22Rv1 (cell line): ENCODE results near the gene EPN2.

ENCODE experiments used
- H3K27ac ChIP-seq: fragments of 450-650 bp; 2 replicates; pipeline ENCODE4 v1.5.1; 2017
- ZFX ChIP-seq: fragments of 450-650 bp; IDR thresholded peaks from 2 replicates; pipeline ENCODE4 v1.6.1; 2017; ENCODE audit warnings: antibody characterized with exemption, borderline replicate concordance
- TF ChIP-seq, protein P1 (sequence below): fragments of 450-650 bp; IDR thresholded peaks from 2 replicates; pipeline ENCODE4 v1.5.1; 2017; ENCODE audit warnings: mild to moderate bottlenecking

EPN2 gene

DNA sequence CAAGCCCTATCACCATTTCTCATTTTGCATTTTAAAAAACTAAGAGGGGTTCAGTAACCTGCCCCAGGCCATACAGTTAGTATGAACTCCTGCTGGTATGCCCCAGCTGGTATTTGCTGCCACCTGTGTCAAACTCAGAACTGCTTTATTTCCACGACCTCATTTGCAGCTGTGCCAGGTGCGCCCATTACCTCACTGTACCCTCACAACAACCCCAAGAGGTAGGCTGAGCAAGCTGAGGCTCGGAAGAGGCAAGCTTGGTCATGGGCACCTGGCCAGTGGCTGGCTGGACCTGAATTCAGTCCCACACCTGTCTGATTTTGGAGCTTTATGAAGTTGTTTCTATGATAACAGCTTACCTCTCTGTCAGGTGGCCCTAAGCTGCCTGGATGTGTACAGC lies 7.6 kb downstream of the EPN2 start:
- no peak overlapping the region for H3K27ac ChIP-seq
- no peak for TF ChIP-seq ZFX
- TF ChIP-seq, protein P1, sequence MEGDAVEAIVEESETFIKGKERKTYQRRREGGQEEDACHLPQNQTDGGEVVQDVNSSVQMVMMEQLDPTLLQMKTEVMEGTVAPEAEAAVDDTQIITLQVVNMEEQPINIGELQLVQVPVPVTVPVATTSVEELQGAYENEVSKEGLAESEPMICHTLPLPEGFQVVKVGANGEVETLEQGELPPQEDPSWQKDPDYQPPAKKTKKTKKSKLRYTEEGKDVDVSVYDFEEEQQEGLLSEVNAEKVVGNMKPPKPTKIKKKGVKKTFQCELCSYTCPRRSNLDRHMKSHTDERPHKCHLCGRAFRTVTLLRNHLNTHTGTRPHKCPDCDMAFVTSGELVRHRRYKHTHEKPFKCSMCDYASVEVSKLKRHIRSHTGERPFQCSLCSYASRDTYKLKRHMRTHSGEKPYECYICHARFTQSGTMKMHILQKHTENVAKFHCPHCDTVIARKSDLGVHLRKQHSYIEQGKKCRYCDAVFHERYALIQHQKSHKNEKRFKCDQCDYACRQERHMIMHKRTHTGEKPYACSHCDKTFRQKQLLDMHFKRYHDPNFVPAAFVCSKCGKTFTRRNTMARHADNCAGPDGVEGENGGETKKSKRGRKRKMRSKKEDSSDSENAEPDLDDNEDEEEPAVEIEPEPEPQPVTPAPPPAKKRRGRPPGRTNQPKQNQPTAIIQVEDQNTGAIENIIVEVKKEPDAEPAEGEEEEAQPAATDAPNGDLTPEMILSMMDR: no peak

- H3K27ac ChIP-seq: peak overlapping the region; percentile 78
- TF ChIP-seq, protein P1: no peak
- no peak for TF ChIP-seq ZFX
Measured at GRCh38 chr17:19247473-19247872, 10.3 kb downstream of the EPN2 start.

DNA sequence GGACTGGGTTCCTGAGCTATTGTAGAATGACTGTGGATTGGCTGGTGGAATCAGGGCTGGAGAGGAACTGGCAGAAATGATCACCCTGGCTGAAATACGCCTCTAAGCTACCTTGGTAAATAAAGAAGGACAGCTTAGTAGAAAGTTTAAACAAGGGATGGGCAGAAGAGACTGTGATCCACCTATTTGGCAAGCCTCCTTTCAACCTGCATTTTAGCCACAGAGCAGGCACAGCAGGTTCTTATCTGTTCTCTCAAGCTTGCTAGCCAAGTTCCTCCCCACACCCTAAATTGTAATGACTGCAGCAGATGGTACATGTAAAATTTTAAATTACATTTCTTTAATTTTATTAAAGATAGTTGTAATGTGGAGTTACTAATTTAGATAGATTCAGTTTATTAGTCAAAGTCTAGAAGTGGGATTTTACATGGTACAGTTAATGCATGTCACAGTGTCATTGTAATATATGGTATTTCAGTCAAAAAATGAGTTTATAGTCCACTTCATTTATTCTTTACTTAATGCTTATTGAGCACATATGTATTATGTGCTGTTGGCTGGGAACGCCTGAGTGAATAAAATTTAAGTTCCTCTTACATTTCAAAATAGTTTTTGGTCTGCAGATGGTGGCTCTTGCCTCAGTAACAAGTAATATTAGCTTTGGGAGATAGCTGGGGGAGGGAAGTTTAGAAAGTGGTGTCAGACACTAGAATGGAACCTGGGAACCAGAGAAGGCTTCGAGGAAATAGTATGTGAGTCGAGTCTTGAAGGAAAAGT lies 11.2 kb downstream of the EPN2 start:
- H3K27ac ChIP-seq: peak overlapping the region; percentile 78

GRCh38 chr17:19248928-19249574 lies 11.9 kb downstream of the EPN2 start:
- TF ChIP-seq, protein P1: no peak
- H3K27ac ChIP-seq: peak overlapping the region; percentile 78

More for the DNA sequence above, 11.2 kb downstream of the EPN2 start:
- TF ChIP-seq, protein P1: no peak
- no peak for TF ChIP-seq ZFX

DNA sequence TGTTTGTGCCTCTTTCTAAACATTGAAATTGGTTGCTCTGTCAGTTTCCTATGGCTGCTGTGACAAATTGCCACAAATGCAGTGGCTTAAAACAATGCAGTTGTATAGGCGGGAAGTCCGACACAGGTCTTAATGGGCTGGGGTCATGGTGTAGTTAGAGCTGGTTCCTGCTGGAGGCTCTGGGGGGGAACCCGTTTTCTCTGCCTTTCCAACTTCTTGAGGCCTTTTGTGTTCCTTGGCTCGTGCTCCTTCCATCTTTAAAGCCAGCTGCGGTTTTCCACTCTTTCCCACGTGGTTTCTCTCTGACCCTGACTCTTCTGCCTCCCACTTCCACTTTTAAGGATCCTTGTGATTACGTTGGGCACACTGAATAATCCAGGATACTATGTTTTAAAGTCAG lies 12.5 kb downstream of the EPN2 start:
- H3K27ac ChIP-seq: peak overlapping the region; percentile 78
- TF ChIP-seq, protein P1: no peak
- no peak for TF ChIP-seq ZFX

DNA sequence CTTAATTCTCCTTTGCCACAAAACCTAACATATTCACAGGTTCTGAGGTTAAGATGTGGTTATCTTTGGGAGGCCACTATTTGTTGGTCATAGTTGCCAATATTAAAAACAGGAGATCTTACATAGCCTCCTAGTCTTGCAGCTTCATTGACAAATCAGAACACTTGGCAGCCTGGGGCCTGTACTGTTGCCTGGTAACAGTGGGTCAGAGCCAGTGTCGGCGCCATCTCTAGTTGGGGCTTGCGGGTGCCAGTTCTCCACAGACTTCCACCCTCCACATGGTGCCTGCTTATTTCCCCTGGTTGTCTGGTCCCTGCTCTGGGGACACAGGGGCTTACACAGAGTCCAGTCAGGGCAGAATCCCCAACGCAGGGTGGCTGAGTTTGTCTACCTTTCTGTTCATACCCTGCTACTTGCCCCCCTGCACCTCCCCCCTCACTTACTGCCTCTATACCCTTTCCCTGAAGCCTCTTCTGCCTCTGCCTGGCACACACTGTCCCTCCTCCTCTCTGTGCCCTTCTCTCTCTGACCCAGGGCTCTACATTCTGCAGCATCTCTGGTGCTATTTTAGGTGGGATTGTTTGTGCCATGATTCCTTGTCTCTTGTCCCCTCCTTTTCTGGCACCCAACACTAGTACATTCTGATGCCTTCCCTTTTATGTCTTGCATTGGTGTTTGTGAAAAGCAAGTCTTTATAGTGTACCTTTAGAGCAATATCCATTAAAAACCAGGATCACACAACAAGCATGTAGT lies 13.4 kb downstream of the EPN2 start:
- no peak overlapping the region for H3K27ac ChIP-seq
- no peak for TF ChIP-seq ZFX
- TF ChIP-seq, protein P1: no peak

GRCh38 chr17:19253112-19253511 lies 15.9 kb downstream of the EPN2 start:
- TF ChIP-seq ZFX: no peak
- TF ChIP-seq, protein P1: no peak
- H3K27ac ChIP-seq: no peak overlapping the region
